Panc1 (cell line): Measurements from ENCODE around the gene BRAT1. TPM values are rescaled to one million over a fixed set of nuclear protein-coding genes. Genes with fewer than 3 reads are reported as not detected.
A peak's percentile ranks its signal among the peaks of the same experiment; 100 is the strongest.

ENCODE experiments used
- ATAC-seq: fragments of 200-7000 bp; cut with Tn5 transposase; 2 replicates; pipeline ENCODE4 v1.9.1; 2020; ENCODE audit warnings: mild to moderate bottlenecking, moderate library complexity
- BruUV-seq: library from RNA; stranded (reverse); fragments of 400-500 nt; replicated peaks from 2 replicates; lab custom pipeline; 2021; lab: Mats Ljungman, UMichigan
- CTCF ChIA-PET: fragments of 300-600 bp; sonication (Branson Sonifier 250); formaldehyde crosslinking; loops from one replicate; lab custom pipeline; 2022; ENCODE audit warnings: antibody characterized with exemption; lab: Charles Lee
- POLR2A ChIA-PET: fragments of 300-600 bp; sonication (Branson Sonifier 250); formaldehyde crosslinking; loops from one replicate; lab custom pipeline; 2022; ENCODE audit warnings: antibody characterized with exemption; lab: Charles Lee
- DNase-seq: peaks from one replicate; pipeline ENCODE4 v3.0.0-alpha.2; 2010; ENCODE audit warnings: low read depth, low spot score
- H3K27ac ChIP-seq: 2 replicates; pipeline ENCODE4 v1.5.1; 2011; ENCODE audit warnings: mild to moderate bottlenecking, low read length, inconsistent platforms
- H3K27me3 ChIP-seq: fragments of 200-500 bp; sonication (Bioruptor generic); 2 replicates; pipeline ENCODE4 v1.6.0; 2014; ENCODE audit warnings: low read length, inconsistent platforms; ENCODE audit not compliant: control insufficient read depth, insufficient read depth
- H3K36me3 ChIP-seq: fragments of 200-500 bp; sonication (Bioruptor generic); 2 replicates; pipeline ENCODE4 v1.5.1; 2014; ENCODE audit warnings: inconsistent platforms, mild to moderate bottlenecking, low read length, moderate library complexity; ENCODE audit not compliant: control insufficient read depth, insufficient read depth
- H3K4me1 ChIP-seq: 2 replicates; pipeline ENCODE4 v1.5.1; 2011; ENCODE audit warnings: inconsistent platforms, mild to moderate bottlenecking, low read length, moderate library complexity; ENCODE audit not compliant: control insufficient read depth, insufficient read depth
- H3K4me3 ChIP-seq, 2 experiments: 2 replicates each; pipeline ENCODE4 v1.5.1; 2011 to 2012; ENCODE audit warnings: low read depth in 2 of 2, low read length in 2 of 2, mild to moderate bottlenecking in 2 of 2, inconsistent platforms in 1 of 2, moderate library complexity in 1 of 2
- H3K9me3 ChIP-seq: fragments of 200-500 bp; sonication (Bioruptor generic); 2 replicates; pipeline ENCODE4 v1.5.1; 2014; ENCODE audit warnings: low read depth, mild to moderate bottlenecking, inconsistent platforms, low read length, moderate library complexity; ENCODE audit not compliant: control insufficient read depth, insufficient read depth
- CTCF ChIP-seq: fragments of 450-650 bp; IDR thresholded peaks from 2 replicates; pipeline ENCODE4 v1.5.1; 2017; ENCODE audit warnings: mild to moderate bottlenecking
- POLR2AphosphoS5 ChIP-seq: IDR thresholded peaks from 2 replicates; pipeline ENCODE4 v1.6.1; 2012; ENCODE audit warnings: mild to moderate bottlenecking, low read depth, low read length, moderate library complexity
- REST ChIP-seq, 2 experiments: IDR thresholded peaks; 2 replicates each; pipeline ENCODE4 v1.6.1; 2011 to 2012; ENCODE audit warnings: low read depth in 2 of 2, control low read depth in 1 of 2, low read length in 1 of 2, mild to moderate bottlenecking in 1 of 2, moderate library complexity in 1 of 2; ENCODE audit not compliant: insufficient read depth in 1 of 2
- SIN3A ChIP-seq: IDR thresholded peaks from 2 replicates; pipeline ENCODE4 v1.6.1; 2012; ENCODE audit warnings: low read depth, mild to moderate bottlenecking, low read length, moderate library complexity, borderline replicate concordance; ENCODE audit not compliant: insufficient read depth
- TCF7L2 ChIP-seq: IDR thresholded peaks from 2 replicates; pipeline ENCODE4 v1.6.1; 2011; ENCODE audit warnings: mild to moderate bottlenecking, low read depth, low read length, inconsistent platforms
- in situ Hi-C: cut with HindIII; loops from 2 replicates; pipeline ENCODE4 v1.10.0; 2016; ENCODE audit warnings: low sequenced_read_pairs, low pct_unique_long_range_greater_than_20kb
- intact Hi-C: fragments of 100-400 bp; cut with micrococcal nuclease; formaldehyde crosslinking; loops from one replicate; pipeline ENCODE4 v1.10.0; 2022; ENCODE audit not compliant: unreplicated experiment
- total RNA-seq: library from RNA; stranded (reverse); gene quantifications from one replicate; pipeline ENCODE4 v1.2.1, GENCODE V29; 2021; ENCODE audit not compliant: unreplicated experiment

BRAT1 gene
- total RNA-seq, 1 experiment from 2014 or later: 76.9 TPM

GRCh38 chr7:2517678-2518507 lies 37.4 kb downstream of the BRAT1 start:
- Histone ChIP-seq H3K4me1 (peaks cover 47% of the 10 kb centered on the region), H3K9me3 (no peaks in the 10 kb centered on the region), H3K27ac (0 out of 2 replicates have a peak overlapping the region, but pooled peaks have one; percentile 29), H3K36me3 (no peaks in the 10 kb centered on the region), H3K4me3 (no peak overlapping the region), H3K27me3 (no peaks in the 10 kb centered on the region)
- DNase-seq (no peak), ATAC-seq (no peak)
- ChIA-PET CTCF (no interaction called here), POLR2A (no interaction called here)
- in situ Hi-C loops: no loop called here
- TF ChIP-seq REST (IDR thresholded peaks at IDR 0.05; ENCODE audit: insufficient read depth in 1 of 2, low read depth in 2 of 2, low read length in 1 of 2): no peak
- TF ChIP-seq CTCF: no peak
- TF ChIP-seq TCF7L2: no peak
- TF ChIP-seq SIN3A: no peak
- TF ChIP-seq POLR2AphosphoS5: no peak
- intact Hi-C loops: no loop called here
- BruUV-seq: no TSS peak

- no TSS peak for BruUV-seq
- no peaks in the 10 kb centered on the region for H3K27me3 ChIP-seq
- H3K36me3 ChIP-seq: no peaks in the 10 kb centered on the region
- H3K4me1 ChIP-seq: peaks cover 45% of the 10 kb centered on the region
- intact Hi-C loops: no loop called here
- TF ChIP-seq CTCF (no peak), SIN3A (no peak), REST (IDR thresholded peaks at IDR 0.05; ENCODE audit: insufficient read depth in 1 of 2, low read depth in 2 of 2, low read length in 1 of 2) (no peak), TCF7L2 (no peak), POLR2AphosphoS5 (no peak)
- ChIA-PET POLR2A (interaction anchor here (0.6 kb wide), 1 partner anchor 18 kb away, joined by 4 read pairs; no protein-coding TSS in a partner anchor), CTCF (interaction anchor here (0.9 kb wide), 1 partner anchor 33 kb away, joined by 3 read pairs; no protein-coding TSS in a partner anchor)
- H3K27ac ChIP-seq: peak overlapping the region; percentile 48; the same call in 1 of the 2 replicates
- H3K4me3 ChIP-seq: no peak overlapping the region
- in situ Hi-C loops: no loop called here
- no peaks in the 10 kb centered on the region for H3K9me3 ChIP-seq
- ATAC-seq: no peak
- DNase-seq: no peak
These were observed 38.3 kb downstream of the BRAT1 start for GRCh38 chr7:2517026-2517425.
